ENCODE data around the gene MTG2.

DNA sequence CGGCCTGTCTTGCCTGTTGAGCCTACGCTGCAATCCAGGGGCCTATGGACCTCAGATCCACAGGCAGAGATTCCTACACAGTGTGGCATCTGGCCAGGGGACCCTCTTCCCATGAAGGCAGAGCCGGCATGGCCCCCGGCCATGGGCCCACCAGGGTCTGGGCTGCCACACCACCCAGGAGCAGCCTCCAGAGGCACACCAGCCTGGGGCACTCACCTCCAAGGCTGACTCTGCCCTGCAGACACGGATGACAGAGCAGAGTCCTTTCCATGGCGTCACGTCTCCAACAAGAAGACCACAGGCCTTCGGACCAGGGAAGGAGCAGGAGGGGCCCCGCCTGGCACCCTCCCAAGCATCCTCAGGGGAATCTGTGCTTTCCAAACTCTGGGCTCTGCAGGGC lies 40.7 kb downstream of the MTG2 start:
- TF ChIP-seq ZBTB21 (CRISPR knock-in tag; IDR thresholded peaks at IDR 0.05; ENCODE audit: borderline replicate concordance) = no peak
- TF ChIP-seq, protein P1, sequence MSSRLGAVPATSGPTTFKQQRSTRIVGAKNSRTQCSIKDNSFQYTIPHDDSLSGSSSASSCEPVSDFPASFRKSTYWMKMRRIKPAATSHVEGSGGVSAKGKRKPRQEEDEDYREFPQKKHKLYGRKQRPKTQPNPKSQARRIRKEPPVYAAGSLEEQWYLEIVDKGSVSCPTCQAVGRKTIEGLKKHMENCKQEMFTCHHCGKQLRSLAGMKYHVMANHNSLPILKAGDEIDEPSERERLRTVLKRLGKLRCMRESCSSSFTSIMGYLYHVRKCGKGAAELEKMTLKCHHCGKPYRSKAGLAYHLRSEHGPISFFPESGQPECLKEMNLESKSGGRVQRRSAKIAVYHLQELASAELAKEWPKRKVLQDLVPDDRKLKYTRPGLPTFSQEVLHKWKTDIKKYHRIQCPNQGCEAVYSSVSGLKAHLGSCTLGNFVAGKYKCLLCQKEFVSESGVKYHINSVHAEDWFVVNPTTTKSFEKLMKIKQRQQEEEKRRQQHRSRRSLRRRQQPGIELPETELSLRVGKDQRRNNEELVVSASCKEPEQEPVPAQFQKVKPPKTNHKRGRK (CRISPR knock-in tag; IDR thresholded peaks at IDR 0.05; ENCODE audit: borderline replicate concordance) = no peak
- TF ChIP-seq CTCF (IDR thresholded peaks at IDR 0.05) = no peak
- TF ChIP-seq FOXP1 (CRISPR knock-in tag; IDR thresholded peaks at IDR 0.05; ENCODE audit: borderline replicate concordance) = no peak
- TF ChIP-seq TEAD4 (CRISPR knock-in tag; IDR thresholded peaks at IDR 0.05) = no peak
- TF ChIP-seq, protein P2, sequence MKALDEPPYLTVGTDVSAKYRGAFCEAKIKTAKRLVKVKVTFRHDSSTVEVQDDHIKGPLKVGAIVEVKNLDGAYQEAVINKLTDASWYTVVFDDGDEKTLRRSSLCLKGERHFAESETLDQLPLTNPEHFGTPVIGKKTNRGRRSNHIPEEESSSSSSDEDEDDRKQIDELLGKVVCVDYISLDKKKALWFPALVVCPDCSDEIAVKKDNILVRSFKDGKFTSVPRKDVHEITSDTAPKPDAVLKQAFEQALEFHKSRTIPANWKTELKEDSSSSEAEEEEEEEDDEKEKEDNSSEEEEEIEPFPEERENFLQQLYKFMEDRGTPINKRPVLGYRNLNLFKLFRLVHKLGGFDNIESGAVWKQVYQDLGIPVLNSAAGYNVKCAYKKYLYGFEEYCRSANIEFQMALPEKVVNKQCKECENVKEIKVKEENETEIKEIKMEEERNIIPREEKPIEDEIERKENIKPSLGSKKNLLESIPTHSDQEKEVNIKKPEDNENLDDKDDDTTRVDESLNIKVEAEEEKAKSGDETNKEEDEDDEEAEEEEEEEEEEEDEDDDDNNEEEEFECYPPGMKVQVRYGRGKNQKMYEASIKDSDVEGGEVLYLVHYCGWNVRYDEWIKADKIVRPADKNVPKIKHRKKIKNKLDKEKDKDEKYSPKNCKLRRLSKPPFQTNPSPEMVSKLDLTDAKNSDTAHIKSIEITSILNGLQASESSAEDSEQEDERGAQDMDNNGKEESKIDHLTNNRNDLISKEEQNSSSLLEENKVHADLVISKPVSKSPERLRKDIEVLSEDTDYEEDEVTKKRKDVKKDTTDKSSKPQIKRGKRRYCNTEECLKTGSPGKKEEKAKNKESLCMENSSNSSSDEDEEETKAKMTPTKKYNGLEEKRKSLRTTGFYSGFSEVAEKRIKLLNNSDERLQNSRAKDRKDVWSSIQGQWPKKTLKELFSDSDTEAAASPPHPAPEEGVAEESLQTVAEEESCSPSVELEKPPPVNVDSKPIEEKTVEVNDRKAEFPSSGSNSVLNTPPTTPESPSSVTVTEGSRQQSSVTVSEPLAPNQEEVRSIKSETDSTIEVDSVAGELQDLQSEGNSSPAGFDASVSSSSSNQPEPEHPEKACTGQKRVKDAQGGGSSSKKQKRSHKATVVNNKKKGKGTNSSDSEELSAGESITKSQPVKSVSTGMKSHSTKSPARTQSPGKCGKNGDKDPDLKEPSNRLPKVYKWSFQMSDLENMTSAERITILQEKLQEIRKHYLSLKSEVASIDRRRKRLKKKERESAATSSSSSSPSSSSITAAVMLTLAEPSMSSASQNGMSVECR (CRISPR knock-in tag; IDR thresholded peaks at IDR 0.05; ENCODE audit: borderline replicate concordance) = no peak
- TF ChIP-seq GABPB1 (CRISPR knock-in tag; IDR thresholded peaks at IDR 0.05) = no peak
- TF ChIP-seq RORB (CRISPR knock-in tag; IDR thresholded peaks at IDR 0.05) = no peak
- no peak for TF ChIP-seq ATF1 (CRISPR knock-in tag; IDR thresholded peaks at IDR 0.05)
- no peak for TF ChIP-seq CDX4 (CRISPR knock-in tag; IDR thresholded peaks at IDR 0.05; ENCODE audit: borderline replicate concordance)
- no peak for TF ChIP-seq USF2 (CRISPR knock-in tag; IDR thresholded peaks at IDR 0.05)

Measured in WTC11 (cell line).